Brain pericyte (primary cell): ENCODE data around the gene DPF3.

Experiments used
- DNase-seq: peaks from one replicate; pipeline ENCODE4 v3.0.0-alpha.2; 2012; ENCODE audit warnings: low read depth, low spot score

DPF3 gene

GRCh38 chr14:72682188-72682587, 211.7 kb downstream of the DPF3 start:
- no peak for DNase-seq

DNA sequence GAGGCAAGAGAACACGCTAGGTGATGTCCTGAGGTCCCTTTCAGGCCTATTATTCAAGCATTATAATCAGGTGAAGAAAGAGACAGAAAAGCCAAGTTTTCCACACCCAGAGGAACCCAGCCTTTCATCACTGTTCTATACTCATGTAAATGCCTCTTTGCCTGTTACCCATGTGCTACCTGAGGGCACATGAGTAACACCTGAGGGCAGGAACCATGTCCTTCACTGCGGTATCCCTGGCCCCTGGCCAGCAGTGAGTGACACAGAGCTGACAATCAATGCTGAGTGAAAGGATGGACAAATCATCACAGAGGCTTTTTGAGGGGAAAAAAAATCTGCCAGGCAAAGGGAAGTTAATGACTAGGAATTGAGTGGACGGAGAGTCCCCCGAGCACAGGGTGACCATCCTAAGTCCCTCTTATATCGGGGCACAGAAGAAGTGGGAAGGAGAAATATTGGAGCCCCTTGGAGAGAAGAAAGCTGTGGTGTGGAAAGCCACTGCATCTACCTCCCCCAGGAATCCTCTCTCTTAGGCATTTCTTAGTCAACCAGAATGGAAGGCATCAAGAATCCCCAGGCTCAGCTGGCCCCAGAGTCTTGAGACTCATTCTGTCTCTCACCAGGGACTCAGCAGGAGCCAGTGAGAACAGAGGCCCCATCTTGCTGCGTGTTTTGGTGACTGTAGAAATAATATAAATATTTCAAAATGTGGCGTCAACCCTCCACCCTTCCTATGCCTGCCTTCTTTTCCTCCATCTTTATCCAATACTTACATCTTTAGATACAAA, 212.9 kb downstream of the DPF3 start:
- no peak for DNase-seq

GRCh38 chr14:72679536-72680151, 214.3 kb downstream of the DPF3 start:
- no peak for DNase-seq

GRCh38 chr14:72679141-72679535, 214.8 kb downstream of the DPF3 start:
- DNase-seq, result no peak

GRCh38 chr14:72678356-72678755, 215.5 kb downstream of the DPF3 start:
- no peak for DNase-seq

DNA sequence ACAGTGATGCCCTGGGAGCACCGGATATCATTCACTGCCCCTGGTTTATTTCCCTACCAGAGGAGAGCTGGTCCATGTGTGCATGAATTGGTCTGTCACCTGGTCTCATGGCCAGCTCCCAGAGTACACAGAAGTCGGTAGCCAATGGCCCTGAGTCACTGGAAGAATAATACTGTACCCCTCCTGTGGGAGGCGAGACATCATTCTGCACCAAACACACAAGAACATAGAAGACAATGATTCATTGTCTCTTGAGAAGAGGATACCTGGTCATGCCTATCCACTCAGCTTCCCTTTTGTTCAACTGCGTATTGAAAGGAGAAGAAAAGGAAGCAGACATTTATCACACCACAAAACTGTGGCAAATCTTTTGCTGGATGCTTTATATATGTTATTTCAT, 216.2 kb downstream of the DPF3 start:
- no peak for DNase-seq

GRCh38 chr14:72675126-72675525, 218.8 kb downstream of the DPF3 start:
- DNase-seq, result no peak

DNA sequence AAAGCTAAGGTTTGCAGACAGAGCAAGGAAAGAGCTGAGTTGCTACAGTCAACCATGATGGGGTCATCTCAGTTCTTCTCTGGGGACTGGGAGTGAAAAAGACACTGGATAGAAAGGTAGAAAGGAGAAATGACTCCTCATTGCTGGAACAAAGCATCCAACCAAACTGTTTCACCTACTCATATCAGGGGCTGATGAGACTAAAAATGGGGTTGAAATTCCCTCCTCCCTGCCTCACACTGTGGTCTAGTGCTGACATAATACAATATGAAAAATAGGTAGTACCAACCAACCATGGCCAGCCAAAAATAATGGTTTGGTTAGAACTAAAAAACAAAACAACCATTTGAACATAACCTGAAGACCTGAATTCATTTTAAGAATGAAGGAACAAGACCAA, 220.7 kb downstream of the DPF3 start:
- DNase-seq, result no peak

- no peak for DNase-seq
Measured at GRCh38 chr14:72666610-72667009, 227.3 kb downstream of the DPF3 start.

DNA sequence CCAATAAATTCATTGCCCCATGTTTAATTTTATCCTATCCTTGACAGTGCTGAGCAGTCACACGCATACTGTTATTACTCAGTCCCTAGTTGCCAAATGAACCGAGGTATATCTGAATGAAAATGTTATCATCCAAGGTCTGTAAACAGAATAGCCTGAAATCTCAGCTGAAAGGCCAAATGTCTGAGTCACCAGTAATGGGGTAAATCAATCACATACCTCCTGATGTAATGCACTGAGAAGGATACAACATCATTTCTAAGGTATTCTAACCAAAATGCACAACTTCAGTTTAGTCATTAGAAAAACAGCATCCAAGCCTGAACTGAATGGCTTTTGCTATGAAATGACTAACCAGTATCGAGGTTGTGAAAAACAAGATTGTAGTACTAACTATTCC, 228.6 kb downstream of the DPF3 start:
- DNase-seq, result peak; percentile 59

DNA sequence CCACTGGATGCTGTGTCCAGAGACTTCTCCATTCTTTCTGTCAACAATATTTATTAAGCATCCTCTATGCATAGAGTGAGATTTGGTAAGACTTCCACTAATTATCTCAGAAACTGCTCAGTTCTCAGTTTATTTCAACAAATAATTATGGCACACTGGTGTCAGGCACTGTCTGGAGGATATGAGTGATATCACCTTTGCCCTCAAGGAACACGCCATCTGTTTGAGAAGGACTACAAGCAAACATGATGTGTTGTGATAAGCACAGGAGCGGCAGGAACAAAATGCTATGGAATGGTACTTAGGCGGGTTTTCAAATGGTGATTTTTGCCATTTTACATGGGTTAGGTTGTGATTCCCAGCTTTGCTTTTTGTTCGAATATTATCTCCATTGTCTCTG, 229.2 kb downstream of the DPF3 start:
- no peak for DNase-seq

GRCh38 chr14:72663956-72664650, 229.8 kb downstream of the DPF3 start:
- no peak for DNase-seq

- no peak for DNase-seq
Measured at GRCh38 chr14:72663076-72663487, 230.8 kb downstream of the DPF3 start.

DNA sequence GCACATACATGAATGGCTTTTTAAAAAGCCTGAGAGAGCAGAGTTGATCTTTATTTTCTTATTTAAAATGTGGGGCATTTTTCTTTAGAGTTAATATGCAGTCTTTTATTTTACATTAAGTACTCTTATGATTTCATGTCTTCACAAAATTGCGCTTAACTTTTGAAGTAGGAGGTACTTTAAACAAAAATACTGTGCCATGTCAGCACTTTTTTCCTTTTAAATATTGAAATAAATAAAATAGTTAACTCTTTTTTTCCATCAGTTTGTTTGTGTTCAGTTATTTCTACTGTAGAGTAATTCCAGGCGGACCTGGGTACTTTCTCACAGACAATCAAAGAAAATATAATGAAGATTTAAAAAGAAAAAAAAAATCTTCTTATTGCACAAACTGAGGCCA, 231.7 kb downstream of the DPF3 start:
- DNase-seq, result no peak

- DNase-seq, result no peak
Measured at GRCh38 chr14:72657214-72657921, 236.5 kb downstream of the DPF3 start.

- DNase-seq, result no peak
Measured at GRCh38 chr14:72653026-72653425, 240.9 kb downstream of the DPF3 start.

- no peak for DNase-seq
Measured at GRCh38 chr14:72652179-72652578, 241.7 kb downstream of the DPF3 start.

DNA sequence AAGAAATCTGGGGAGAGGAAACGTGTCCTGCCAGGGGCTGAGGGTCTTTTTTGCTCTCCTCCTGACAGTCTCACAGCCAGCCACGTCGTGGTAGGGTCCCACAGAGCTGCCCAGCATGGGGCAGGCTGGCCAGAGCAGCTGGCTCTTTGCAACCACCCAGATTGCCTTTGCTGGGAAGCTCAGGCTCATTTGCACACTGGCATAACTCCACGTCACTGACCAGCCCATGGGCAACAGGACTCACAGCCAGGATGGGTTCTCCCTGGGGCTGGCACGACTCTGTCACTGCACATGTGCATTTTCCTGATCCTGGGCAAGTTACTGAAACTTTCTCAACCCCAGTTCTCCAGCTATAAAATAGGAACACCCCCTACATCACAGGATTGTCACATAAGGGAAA, 242.2 kb downstream of the DPF3 start:
- DNase-seq, result no peak

GRCh38 chr14:72651081-72651480, 242.8 kb downstream of the DPF3 start:
- no peak for DNase-seq

DNA sequence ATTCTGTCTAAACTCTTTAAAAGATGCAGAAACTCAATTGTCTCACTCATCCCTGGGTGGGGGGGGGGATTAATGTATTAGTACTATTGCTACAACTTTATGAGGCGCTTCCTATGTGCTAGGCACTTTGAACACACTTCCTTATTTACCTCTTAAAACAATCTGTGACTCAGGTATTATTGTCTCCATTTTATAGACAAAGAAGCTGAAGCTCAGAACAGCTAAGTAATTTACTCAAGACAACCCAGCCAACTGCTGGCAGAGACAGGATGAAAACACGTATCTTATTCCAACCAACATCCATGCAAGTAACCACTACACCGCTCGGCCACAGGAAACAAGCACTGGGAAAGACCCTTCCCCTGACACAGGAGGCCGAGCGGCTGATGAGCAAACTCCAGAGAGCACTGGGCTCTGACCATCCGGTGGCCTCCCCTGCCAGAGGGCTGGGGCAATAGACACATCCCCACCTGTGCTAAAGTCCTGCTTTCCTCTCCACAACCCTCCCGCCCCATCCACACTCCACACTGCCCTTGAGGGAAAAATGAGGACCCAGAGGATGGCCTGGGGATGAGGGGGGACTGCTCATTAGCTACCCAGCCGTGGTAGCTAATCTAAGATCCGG, 244.2 kb downstream of the DPF3 start:
- DNase-seq, result no peak

DNA sequence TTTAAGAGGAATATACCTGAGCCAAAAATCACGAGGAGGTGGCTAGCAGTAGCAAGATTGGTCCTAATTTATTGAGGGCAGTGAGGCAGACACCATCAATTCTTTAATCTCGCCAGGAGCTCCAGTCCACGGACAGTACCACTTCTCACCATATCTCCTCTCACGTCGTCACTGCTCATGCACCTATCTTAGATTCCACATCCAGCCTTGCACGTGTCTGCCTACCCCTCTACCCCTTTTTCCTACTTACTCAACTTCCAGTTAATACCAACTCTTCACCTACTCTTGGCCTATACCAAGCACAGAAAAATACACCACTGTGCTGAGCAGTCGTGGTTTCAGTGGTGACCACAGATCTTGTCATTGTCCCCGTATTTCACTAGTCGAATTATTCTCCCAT, 246.1 kb downstream of the DPF3 start:
- no peak for DNase-seq
